BLaER1 (cell line): ENCODE measurements around the gene RNASE7.

Experiments used
- H3K27ac ChIP-seq: shearing (Covaris generic); formaldehyde crosslinking; 2 replicates; pipeline ENCODE4 v1.8.1; 2022
- H3K27me3 ChIP-seq: shearing (Covaris generic); formaldehyde crosslinking; 2 replicates; pipeline ENCODE4 v1.8.1; 2022
- H3K36me3 ChIP-seq: shearing (Covaris generic); formaldehyde crosslinking; 2 replicates; pipeline ENCODE4 v1.8.1; 2022
- H3K4me1 ChIP-seq: shearing (Covaris generic); formaldehyde crosslinking; 2 replicates; pipeline ENCODE4 v1.8.1; 2022
- H3K4me2 ChIP-seq: shearing (Covaris generic); formaldehyde crosslinking; 2 replicates; pipeline ENCODE4 v1.8.1; 2022
- H3K4me3 ChIP-seq: shearing (Covaris generic); formaldehyde crosslinking; 2 replicates; pipeline ENCODE4 v1.8.1; 2022
- H3K9ac ChIP-seq: shearing (Covaris generic); formaldehyde crosslinking; 2 replicates; pipeline ENCODE4 v1.8.1; 2022
- H3K9me3 ChIP-seq: shearing (Covaris generic); formaldehyde crosslinking; 2 replicates; pipeline ENCODE4 v1.8.1; 2022
- H4K20me1 ChIP-seq: shearing (Covaris generic); formaldehyde crosslinking; 2 replicates; pipeline ENCODE4 v1.8.1; 2022
- Cebpa-rat ChIP-seq: shearing (Covaris generic); IDR thresholded peaks from 2 replicates; pipeline ENCODE4 v1.8.1; 2022

Gene RNASE7

GRCh38 chr14:21073921-21074320, 31.8 kb downstream of the RNASE7 start:
- Histone ChIP-seq H3K9ac (no peak overlapping the region), H3K27me3 (peaks cover 10% of the 10 kb centered on the region), H3K4me2 (no peak overlapping the region; the same call in 1 of the 2 replicates), H3K4me3 (no peak overlapping the region), H3K36me3 (peaks cover 35% of the 10 kb centered on the region), H3K4me1 (peaks cover 45% of the 10 kb centered on the region), H3K27ac (0 out of 2 replicates have a peak overlapping the region, but pooled peaks have one; percentile 87), H4K20me1 (no peaks in the 10 kb centered on the region), H3K9me3 (no peaks in the 10 kb centered on the region)
- TF ChIP-seq Cebpa-rat, result no peak

GRCh38 chr14:21074398-21075272, 32.5 kb downstream of the RNASE7 start:
- H3K9me3 ChIP-seq, result no peaks in the 10 kb centered on the region
- H3K4me1 ChIP-seq, result peaks cover 44% of the 10 kb centered on the region
- H3K4me2 ChIP-seq, result no peak overlapping the region
- H3K9ac ChIP-seq, result peak overlapping the region; percentile 3; the same call in 1 of the 2 replicates
- H3K27ac ChIP-seq, result peak overlapping the region; percentile 87; the same call in 1 of the 2 replicates
- H3K27me3 ChIP-seq, result peaks cover 3% of the 10 kb centered on the region
- no peak overlapping the region for H3K4me3 ChIP-seq
- no peak for TF ChIP-seq Cebpa-rat
- H4K20me1 ChIP-seq, result no peaks in the 10 kb centered on the region
- peaks cover 42% of the 10 kb centered on the region for H3K36me3 ChIP-seq

GRCh38 chr14:21075719-21076437, 33.7 kb downstream of the RNASE7 start:
- Histone ChIP-seq H3K36me3 (peaks cover 52% of the 10 kb centered on the region), H3K27me3 (no peaks in the 10 kb centered on the region), H3K9me3 (no peaks in the 10 kb centered on the region), H3K27ac (no peak overlapping the region), H4K20me1 (no peaks in the 10 kb centered on the region), H3K4me2 (no peak overlapping the region), H3K4me3 (no peak overlapping the region), H3K4me1 (peaks cover 41% of the 10 kb centered on the region), H3K9ac (no peak overlapping the region)
- TF ChIP-seq Cebpa-rat, result no peak

GRCh38 chr14:21077672-21078071, 35.5 kb downstream of the RNASE7 start:
- no peaks in the 10 kb centered on the region for H3K9me3 ChIP-seq
- TF ChIP-seq Cebpa-rat, result no peak
- peaks cover 31% of the 10 kb centered on the region for H3K4me1 ChIP-seq
- no peak overlapping the region for H3K9ac ChIP-seq
- no peak overlapping the region for H3K27ac ChIP-seq
- H3K4me3 ChIP-seq, result no peak overlapping the region
- no peaks in the 10 kb centered on the region for H3K27me3 ChIP-seq
- peaks cover 70% of the 10 kb centered on the region for H3K36me3 ChIP-seq
- no peaks in the 10 kb centered on the region for H4K20me1 ChIP-seq
- no peak overlapping the region for H3K4me2 ChIP-seq

- H3K9me3 ChIP-seq, result no peaks in the 10 kb centered on the region
- TF ChIP-seq Cebpa-rat, result no peak
- H3K4me2 ChIP-seq, result no peak overlapping the region
- H3K27ac ChIP-seq, result no peak overlapping the region
- H3K4me3 ChIP-seq, result no peak overlapping the region
- H3K36me3 ChIP-seq, result peaks cover 76% of the 10 kb centered on the region
- no peaks in the 10 kb centered on the region for H3K27me3 ChIP-seq
- no peaks in the 10 kb centered on the region for H4K20me1 ChIP-seq
- no peak overlapping the region for H3K9ac ChIP-seq
- peaks cover 25% of the 10 kb centered on the region for H3K4me1 ChIP-seq
Observed at GRCh38 chr14:21078287-21078686, 36.1 kb downstream of the RNASE7 start.

- H3K4me3 ChIP-seq, result no peak overlapping the region
- H3K27me3 ChIP-seq, result no peaks in the 10 kb centered on the region
- H3K4me1 ChIP-seq, result peaks cover 20% of the 10 kb centered on the region
- H3K36me3 ChIP-seq, result peaks cover 78% of the 10 kb centered on the region
- no peaks in the 10 kb centered on the region for H3K9me3 ChIP-seq
- TF ChIP-seq Cebpa-rat, result no peak
- H4K20me1 ChIP-seq, result no peaks in the 10 kb centered on the region
- H3K9ac ChIP-seq, result no peak overlapping the region
- H3K4me2 ChIP-seq, result no peak overlapping the region
- no peak overlapping the region for H3K27ac ChIP-seq
Observed at GRCh38 chr14:21078726-21079125, 36.6 kb downstream of the RNASE7 start.

- no peak overlapping the region for H3K4me3 ChIP-seq
- no peak overlapping the region for H3K4me2 ChIP-seq
- no peak overlapping the region for H3K9ac ChIP-seq
- H3K4me1 ChIP-seq, result peaks cover 18% of the 10 kb centered on the region
- H3K36me3 ChIP-seq, result peaks cover 80% of the 10 kb centered on the region
- H3K27ac ChIP-seq, result no peak overlapping the region
- H3K9me3 ChIP-seq, result no peaks in the 10 kb centered on the region
- H3K27me3 ChIP-seq, result no peaks in the 10 kb centered on the region
- no peak for TF ChIP-seq Cebpa-rat
- peaks cover under 1% of the 10 kb centered on the region; the same call in 1 of the 2 replicates for H4K20me1 ChIP-seq
Observed at GRCh38 chr14:21081521-21082142, 39.5 kb downstream of the RNASE7 start.

- peaks cover 38% of the 10 kb centered on the region for H3K4me1 ChIP-seq
- no peak overlapping the region for H3K4me3 ChIP-seq
- H4K20me1 ChIP-seq, result peaks cover 18% of the 10 kb centered on the region
- H3K4me2 ChIP-seq, result no peak overlapping the region
- H3K9ac ChIP-seq, result no peak overlapping the region
- no peak overlapping the region for H3K27ac ChIP-seq
- H3K27me3 ChIP-seq, result no peaks in the 10 kb centered on the region
- H3K36me3 ChIP-seq, result peaks cover 83% of the 10 kb centered on the region
- TF ChIP-seq Cebpa-rat, result no peak
- no peaks in the 10 kb centered on the region for H3K9me3 ChIP-seq
Observed at GRCh38 chr14:21083565-21084325, 41.6 kb downstream of the RNASE7 start.

- Histone ChIP-seq H3K4me3 (no peak overlapping the region), H3K4me1 (peaks cover 31% of the 10 kb centered on the region), H3K27me3 (no peaks in the 10 kb centered on the region), H3K27ac (no peak overlapping the region), H4K20me1 (peaks cover 24% of the 10 kb centered on the region), H3K4me2 (no peak overlapping the region), H3K9me3 (no peaks in the 10 kb centered on the region), H3K9ac (no peak overlapping the region), H3K36me3 (peaks cover 83% of the 10 kb centered on the region)
- TF ChIP-seq Cebpa-rat, result no peak
Observed at GRCh38 chr14:21084396-21084795, 42.2 kb downstream of the RNASE7 start.
